SK-N-SH (cell line): ENCODE data around the gene COL6A6. TPM values are rescaled to one million over a fixed set of nuclear protein-coding genes. Genes with fewer than 3 reads are reported as not detected.

Experiments used
- CTCF ChIA-PET: fragments of 300-600, 350-600 bp; formaldehyde crosslinking; extraction: SDS; loops from one replicate; lab custom pipeline; 2021; lab: Yijun Ruan, JAX
- POLR2A ChIA-PET: fragments of 350-600 bp; sonication (Branson Sonifier 250); formaldehyde crosslinking; extraction: SDS; loops from one replicate; lab custom pipeline; 2020; ENCODE audit warnings: antibody characterized with exemption, inconsistent platforms; lab: Yijun Ruan, JAX
- DNase-seq: peaks from one replicate; pipeline ENCODE4 v3.0.0; 2012
- H2AFZ ChIP-seq: fragments of 200-600 bp; sonication (generic); 2 replicates; pipeline ENCODE4 v1.8.1; 2016; ENCODE audit warnings: antibody characterized with exemption, mild to moderate bottlenecking, low read depth
- H3F3A ChIP-seq: fragments of 200-600 bp; sonication (generic); replicated peaks from 2 replicates; pipeline ENCODE3; 2016; ENCODE audit warnings: antibody characterized with exemption, mild to moderate bottlenecking; ENCODE audit not compliant: insufficient read depth
- H3K27ac ChIP-seq, 2 experiments: fragments of 200-500 bp in 1 of 2; fragments of 200-600 bp in 1 of 2; sonication (Bioruptor generic) in 1 of 2; sonication (generic), shearing (Covaris generic) in 1 of 2; 2 replicates each; pipeline versions ENCODE4 v1.5.1 to v1.6.1; 2014 to 2016; ENCODE audit warnings: low read depth in 2 of 2, inconsistent platforms in 1 of 2, low read length in 1 of 2, mild to moderate bottlenecking in 1 of 2, mixed read lengths in 1 of 2
- H3K27me3 ChIP-seq: fragments of 200-600 bp; sonication (generic), shearing (Covaris generic); 2 replicates; pipeline ENCODE4 v1.6.1; 2016; ENCODE audit warnings: mixed run types; ENCODE audit not compliant: insufficient read depth
- H3K36me3 ChIP-seq, 2 experiments: fragments of 200-500 bp in 1 of 2; fragments of 200-600 bp in 1 of 2; sonication (Bioruptor generic) in 1 of 2; sonication (generic) in 1 of 2; replicated peaks in 1 of 2; 2 replicates each; pipeline versions ENCODE3 to v1.5.1; 2014 to 2016; ENCODE audit warnings: low read length in 1 of 2, mild to moderate bottlenecking in 1 of 2; ENCODE audit not compliant: insufficient read depth in 2 of 2, control insufficient read depth in 1 of 2
- H3K4me1 ChIP-seq, 2 experiments: fragments of 200-500 bp in 1 of 2; fragments of 200-600 bp in 1 of 2; sonication (Bioruptor generic) in 1 of 2; sonication (generic), shearing (Covaris generic) in 1 of 2; 2 replicates each; pipeline versions ENCODE4 v1.5.1 to v1.6.1; 2014 to 2016; ENCODE audit warnings: low read depth in 1 of 2, low read length in 1 of 2, mixed run types in 1 of 2; ENCODE audit not compliant: insufficient read depth in 2 of 2, control insufficient read depth in 1 of 2
- H3K4me2 ChIP-seq: fragments of 200-600 bp; sonication (generic), shearing (Covaris generic); 2 replicates; pipeline ENCODE4 v1.6.1; 2017; ENCODE audit warnings: mixed run types
- H3K4me3 ChIP-seq, 2 experiments: fragments of 200-500 bp in 1 of 2; fragments of 200-600 bp in 1 of 2; sonication (Bioruptor generic) in 1 of 2; sonication (generic), shearing (Covaris generic) in 1 of 2; 2 replicates each; pipeline versions ENCODE4 v1.5.1 to v1.8.1; 2014 to 2016; ENCODE audit warnings: low read depth in 2 of 2, inconsistent platforms in 1 of 2, low read length in 1 of 2, mild to moderate bottlenecking in 1 of 2, mixed read lengths in 1 of 2, moderate library complexity in 1 of 2
- H3K79me2 ChIP-seq: fragments of 200-600 bp; sonication (generic); 2 replicates; pipeline ENCODE4 v1.8.1; 2017; ENCODE audit warnings: mild to moderate bottlenecking; ENCODE audit not compliant: insufficient read depth
- H3K9ac ChIP-seq: fragments of 200-600 bp; sonication (generic); 2 replicates; pipeline ENCODE4 v1.6.1; 2017; ENCODE audit warnings: mixed run types
- H3K9me2 ChIP-seq: fragments of 200-600 bp; sonication (generic); 2 replicates; pipeline ENCODE4 v1.6.1; 2017; ENCODE audit warnings: mixed run types
- H3K9me3 ChIP-seq: fragments of 200-600 bp; sonication (generic); 2 replicates; pipeline ENCODE4 v1.6.1; 2017; ENCODE audit warnings: mixed run types, mild to moderate bottlenecking, moderate library complexity
- H4K20me1 ChIP-seq: fragments of 200-600 bp; sonication (generic); 2 replicates; pipeline ENCODE4 v1.6.1; 2017; ENCODE audit warnings: mild to moderate bottlenecking, mixed run types; ENCODE audit not compliant: insufficient read depth
- EP300 ChIP-seq, 2 experiments: IDR thresholded peaks; 2 replicates each; pipeline versions ENCODE4 v1.4.0 to v1.6.1; 2012; ENCODE audit warnings: borderline replicate concordance in 1 of 2, low read depth in 1 of 2, low read length in 1 of 2
- FOSL2 ChIP-seq: IDR thresholded peaks from 2 replicates; pipeline ENCODE4 v1.4.0; 2012; ENCODE audit warnings: low read depth, mild to moderate bottlenecking, moderate library complexity, borderline replicate concordance
- FOXJ3 ChIP-seq: sonication (generic); formaldehyde crosslinking; IDR thresholded peaks from 2 replicates; pipeline ENCODE4 v1.5.1; 2020; ENCODE audit warnings: mild to moderate bottlenecking, missing genetic modification reagents
- JUND ChIP-seq: IDR thresholded peaks from 2 replicates; pipeline ENCODE4 v1.4.0; 2012
- POLR2AphosphoS5 ChIP-seq: IDR thresholded peaks from 2 replicates; pipeline ENCODE4 v1.6.1; 2012; ENCODE audit warnings: low read depth, low read length
- RCOR1 ChIP-seq: fragments of 150-350 bp; IDR thresholded peaks from 2 replicates; pipeline ENCODE4 v1.6.1; 2017; ENCODE audit warnings: antibody characterized with exemption, low read length
- RXRA ChIP-seq: IDR thresholded peaks from 2 replicates; pipeline ENCODE4 v1.4.0; 2012; ENCODE audit warnings: low read depth, mild to moderate bottlenecking, borderline replicate concordance
- SMC3 ChIP-seq: IDR thresholded peaks from 2 replicates; pipeline ENCODE4 v1.6.1; 2012; ENCODE audit warnings: low read depth, low read length, improper control_type of control experiment
- TAF1 ChIP-seq: IDR thresholded peaks from 2 replicates; pipeline ENCODE4 v1.6.1; 2012; ENCODE audit warnings: low read depth, mild to moderate bottlenecking, low read length, moderate library complexity, borderline replicate concordance
- TEAD4 ChIP-seq: IDR thresholded peaks from 2 replicates; pipeline ENCODE4 v1.4.0; 2012; ENCODE audit warnings: mild to moderate bottlenecking, borderline replicate concordance; ENCODE audit not compliant: insufficient read depth
- YY1 ChIP-seq: IDR thresholded peaks from 2 replicates; pipeline ENCODE4 v1.4.0; 2012; ENCODE audit warnings: low read depth, mild to moderate bottlenecking
- WGBS: methylation state at CpG from one replicate; pipeline ENCODE4 v1.1.6; 2017; ENCODE audit warnings: low lambda C conversion rate; 5-methylcytosine and 5-hydroxymethylcytosine counted together
- polyA plus RNA-seq, 3 experiments: library from polyadenylated mRNA; depleted of rRNA; stranded (reverse); fragments of >200 nt; gene quantifications; 2 replicates each; pipeline ENCODE4 v1.2.3, GENCODE V29; 2012
- TF ChIP-seq, protein P1 (sequence below): fragments of 200-600 bp; sonication (generic); IDR thresholded peaks from 2 replicates; pipeline ENCODE4 v1.6.1; 2017; ENCODE audit warnings: antibody characterized with exemption, mild to moderate bottlenecking, moderate library complexity
- TF ChIP-seq, protein P2 (sequence below): IDR thresholded peaks from 2 replicates; pipeline ENCODE4 v1.4.0; 2012; ENCODE audit warnings: low read depth, borderline replicate concordance
- TF ChIP-seq, protein P3 (sequence below): fragments of 150-350 bp; IDR thresholded peaks from 2 replicates; pipeline ENCODE4 v1.6.1; 2016; ENCODE audit warnings: mild to moderate bottlenecking, low read depth, low read length
- TF ChIP-seq, protein P4 (sequence below): fragments of 150-350 bp; IDR thresholded peaks from 2 replicates; pipeline ENCODE4 v1.6.1; 2017; ENCODE audit warnings: antibody characterized with exemption, low read length, low read depth, borderline replicate concordance

COL6A6 gene
- polyA plus RNA-seq, 1 of the 3 experiments (the other 2 are of a cell fraction), result not detected

DNA sequence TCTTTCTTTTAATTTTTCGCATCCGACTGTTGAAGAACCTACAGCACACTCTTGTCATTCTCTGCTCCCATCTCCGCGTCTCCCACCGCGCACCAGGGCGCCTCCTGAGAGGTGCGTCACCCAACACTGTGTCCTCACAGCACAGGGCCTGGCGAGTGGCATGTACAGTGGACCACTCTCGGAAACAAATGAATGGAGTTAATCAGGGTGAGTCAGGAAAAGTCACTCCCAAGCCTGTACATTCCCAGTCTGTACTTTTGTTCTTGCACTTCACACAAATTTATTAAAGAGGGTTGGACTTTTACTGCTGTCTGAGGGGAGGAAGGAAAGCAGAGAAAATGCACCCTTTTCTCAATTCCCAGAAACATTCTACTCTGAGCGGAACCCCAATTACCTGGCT, 625 bp downstream of the COL6A6 start:
- no peaks in the 10 kb centered on the region for H3F3A ChIP-seq
- no peaks in the 10 kb centered on the region for H3K36me3 ChIP-seq
- no peak overlapping the region for H3K27ac ChIP-seq
- H3K9ac ChIP-seq, result no peak overlapping the region
- H3K4me3 ChIP-seq, result no peak overlapping the region
- H3K4me2 ChIP-seq, result no peak overlapping the region
- H3K79me2 ChIP-seq, result no peaks in the 10 kb centered on the region
- no peaks in the 10 kb centered on the region for H3K9me2 ChIP-seq
- no peak overlapping the region for H2AFZ ChIP-seq
- H3K9me3 ChIP-seq, result no peaks in the 10 kb centered on the region
- ChIA-PET CTCF (no interaction called here), POLR2A (no interaction called here)
- DNase-seq, result peak; percentile 13
- no peaks in the 10 kb centered on the region for H3K4me1 ChIP-seq
- TF ChIP-seq, protein P1, sequence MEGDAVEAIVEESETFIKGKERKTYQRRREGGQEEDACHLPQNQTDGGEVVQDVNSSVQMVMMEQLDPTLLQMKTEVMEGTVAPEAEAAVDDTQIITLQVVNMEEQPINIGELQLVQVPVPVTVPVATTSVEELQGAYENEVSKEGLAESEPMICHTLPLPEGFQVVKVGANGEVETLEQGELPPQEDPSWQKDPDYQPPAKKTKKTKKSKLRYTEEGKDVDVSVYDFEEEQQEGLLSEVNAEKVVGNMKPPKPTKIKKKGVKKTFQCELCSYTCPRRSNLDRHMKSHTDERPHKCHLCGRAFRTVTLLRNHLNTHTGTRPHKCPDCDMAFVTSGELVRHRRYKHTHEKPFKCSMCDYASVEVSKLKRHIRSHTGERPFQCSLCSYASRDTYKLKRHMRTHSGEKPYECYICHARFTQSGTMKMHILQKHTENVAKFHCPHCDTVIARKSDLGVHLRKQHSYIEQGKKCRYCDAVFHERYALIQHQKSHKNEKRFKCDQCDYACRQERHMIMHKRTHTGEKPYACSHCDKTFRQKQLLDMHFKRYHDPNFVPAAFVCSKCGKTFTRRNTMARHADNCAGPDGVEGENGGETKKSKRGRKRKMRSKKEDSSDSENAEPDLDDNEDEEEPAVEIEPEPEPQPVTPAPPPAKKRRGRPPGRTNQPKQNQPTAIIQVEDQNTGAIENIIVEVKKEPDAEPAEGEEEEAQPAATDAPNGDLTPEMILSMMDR, result no peak
- TF ChIP-seq EP300 (IDR thresholded peaks at IDR 0.05; ENCODE audit: borderline replicate concordance in 1 of 2, low read depth in 1 of 2, low read length in 1 of 2), result no peak
- no peak for TF ChIP-seq YY1
- no peak for TF ChIP-seq TEAD4
- no peak for TF ChIP-seq FOSL2
- H4K20me1 ChIP-seq, result no peaks in the 10 kb centered on the region
- no peaks in the 10 kb centered on the region for H3K27me3 ChIP-seq
- WGBS, result 31% methylated on average over 11 of the region's 11 CpGs

DNA sequence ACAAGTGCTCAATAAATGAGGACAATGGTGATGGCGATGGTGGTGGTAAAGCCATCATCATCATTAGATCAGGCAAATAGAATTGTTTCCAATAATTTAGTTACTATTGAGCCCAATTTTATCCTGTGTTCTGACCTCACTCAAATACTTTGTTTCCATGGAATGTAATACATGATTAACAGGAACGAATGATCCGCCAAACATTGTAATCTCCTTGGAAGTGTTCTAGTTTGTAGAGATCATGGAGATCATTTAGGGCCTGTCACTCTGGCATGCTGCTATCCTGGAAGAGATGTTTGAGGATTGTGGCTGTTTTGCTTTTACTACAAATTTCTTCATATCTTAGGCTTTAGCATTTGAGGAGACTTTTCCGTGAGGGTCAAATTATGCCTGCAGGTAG, 2.8 kb downstream of the COL6A6 start:
- ChIA-PET CTCF (interaction anchor here (1.5 kb wide), 1 partner anchor 244 kb away, joined by 7 read pairs; no protein-coding TSS in a partner anchor), POLR2A (no interaction called here)
- Histone ChIP-seq H3K4me2 (no peak overlapping the region), H3K27me3 (no peaks in the 10 kb centered on the region), H3K9me3 (no peaks in the 10 kb centered on the region), H3K36me3 (no peaks in the 10 kb centered on the region), H4K20me1 (no peaks in the 10 kb centered on the region), H3K9ac (no peak overlapping the region), H3K79me2 (no peaks in the 10 kb centered on the region), H3F3A (no peaks in the 10 kb centered on the region), H3K9me2 (no peaks in the 10 kb centered on the region), H3K27ac (no peak overlapping the region), H3K4me1 (no peaks in the 10 kb centered on the region), H2AFZ (no peak overlapping the region), H3K4me3 (no peak overlapping the region)
- no peak for DNase-seq
- 75% methylated on average over 4 of the region's 4 CpGs for WGBS
- no peak for TF ChIP-seq POLR2AphosphoS5
- TF ChIP-seq FOSL2, result no peak
- no peak for TF ChIP-seq FOXJ3 (CRISPR knock-in tag)
- no peak for TF ChIP-seq TAF1
- TF ChIP-seq, protein P1, result no peak
- no peak for TF ChIP-seq RXRA
- TF ChIP-seq EP300 (IDR thresholded peaks at IDR 0.05; ENCODE audit: borderline replicate concordance in 1 of 2, low read depth in 1 of 2, low read length in 1 of 2), result no peak
- TF ChIP-seq, protein P2, sequence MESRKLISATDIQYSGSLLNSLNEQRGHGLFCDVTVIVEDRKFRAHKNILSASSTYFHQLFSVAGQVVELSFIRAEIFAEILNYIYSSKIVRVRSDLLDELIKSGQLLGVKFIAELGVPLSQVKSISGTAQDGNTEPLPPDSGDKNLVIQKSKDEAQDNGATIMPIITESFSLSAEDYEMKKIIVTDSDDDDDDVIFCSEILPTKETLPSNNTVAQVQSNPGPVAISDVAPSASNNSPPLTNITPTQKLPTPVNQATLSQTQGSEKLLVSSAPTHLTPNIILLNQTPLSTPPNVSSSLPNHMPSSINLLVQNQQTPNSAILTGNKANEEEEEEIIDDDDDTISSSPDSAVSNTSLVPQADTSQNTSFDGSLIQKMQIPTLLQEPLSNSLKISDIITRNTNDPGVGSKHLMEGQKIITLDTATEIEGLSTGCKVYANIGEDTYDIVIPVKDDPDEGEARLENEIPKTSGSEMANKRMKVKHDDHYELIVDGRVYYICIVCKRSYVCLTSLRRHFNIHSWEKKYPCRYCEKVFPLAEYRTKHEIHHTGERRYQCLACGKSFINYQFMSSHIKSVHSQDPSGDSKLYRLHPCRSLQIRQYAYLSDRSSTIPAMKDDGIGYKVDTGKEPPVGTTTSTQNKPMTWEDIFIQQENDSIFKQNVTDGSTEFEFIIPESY, result no peak
- no peak for TF ChIP-seq SMC3
- TF ChIP-seq, protein P3, sequence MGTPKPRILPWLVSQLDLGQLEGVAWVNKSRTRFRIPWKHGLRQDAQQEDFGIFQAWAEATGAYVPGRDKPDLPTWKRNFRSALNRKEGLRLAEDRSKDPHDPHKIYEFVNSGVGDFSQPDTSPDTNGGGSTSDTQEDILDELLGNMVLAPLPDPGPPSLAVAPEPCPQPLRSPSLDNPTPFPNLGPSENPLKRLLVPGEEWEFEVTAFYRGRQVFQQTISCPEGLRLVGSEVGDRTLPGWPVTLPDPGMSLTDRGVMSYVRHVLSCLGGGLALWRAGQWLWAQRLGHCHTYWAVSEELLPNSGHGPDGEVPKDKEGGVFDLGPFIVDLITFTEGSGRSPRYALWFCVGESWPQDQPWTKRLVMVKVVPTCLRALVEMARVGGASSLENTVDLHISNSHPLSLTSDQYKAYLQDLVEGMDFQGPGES, result no peak
- TF ChIP-seq TEAD4, result no peak
- TF ChIP-seq, protein P4, sequence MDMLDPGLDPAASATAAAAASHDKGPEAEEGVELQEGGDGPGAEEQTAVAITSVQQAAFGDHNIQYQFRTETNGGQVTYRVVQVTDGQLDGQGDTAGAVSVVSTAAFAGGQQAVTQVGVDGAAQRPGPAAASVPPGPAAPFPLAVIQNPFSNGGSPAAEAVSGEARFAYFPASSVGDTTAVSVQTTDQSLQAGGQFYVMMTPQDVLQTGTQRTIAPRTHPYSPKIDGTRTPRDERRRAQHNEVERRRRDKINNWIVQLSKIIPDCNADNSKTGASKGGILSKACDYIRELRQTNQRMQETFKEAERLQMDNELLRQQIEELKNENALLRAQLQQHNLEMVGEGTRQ, result no peak
- no peak for TF ChIP-seq JUND
- TF ChIP-seq RCOR1, result no peak
